ENCODE results near the gene CCS. TPM values are rescaled to one million over a fixed set of nuclear protein-coding genes. Genes with fewer than 3 reads are reported as not detected.
"Not testable (repeated sequence)": the region's sequence is repeated elsewhere in the genome, so short reads cannot be mapped to it uniquely, and the experiment has no call there.

The CCS gene
- 29.9 TPM for polyA plus RNA-seq (2013, experiment 1 of 2; ENCODE audit: insufficient read length)
- polyA plus RNA-seq (2013, experiment 2 of 2; ENCODE audit: insufficient read length), result 31.7 TPM

GRCh38 chr11:66592457-66593302, at the start of gene CCS, which contains the start of gene CCDC87:
Gene CCS, plus strand, starts transcription at chr11:66593185. Its CDS starts 77 bp downstream, at chr11:66593262.
Gene CCDC87, minus strand, starts transcription at chr11:66593063. Its CDS starts 48 bp downstream, at chr11:66593015.
- peak; percentile 92 for DNase-seq

GRCh38 chr11:66543263-66544107, 49.5 kb upstream of the CCS start:
- DNase-seq, result peak; percentile 40

GRCh38 chr11:66544952-66545351, 48.0 kb upstream of the CCS start:
- DNase-seq, result not testable (repeated sequence)

- peak; percentile 98 for DNase-seq
These were observed 47.2 kb upstream of the CCS start, which contains the start of gene ZDHHC24 for GRCh38 chr11:66545701-66546367. Gene ZDHHC24, minus strand, starts transcription at chr11:66546048. Its CDS starts 45 bp downstream, at chr11:66546003.

- peak; percentile 30 for DNase-seq
These were observed 46.5 kb upstream of the CCS start, which contains the start of gene ACTN3 for GRCh38 chr11:66546368-66546965. Gene ACTN3, plus strand, starts transcription at chr11:66546903. Its CDS starts 35 bp downstream, at chr11:66546938.

GRCh38 chr11:66546966-66547661, 45.9 kb upstream of the CCS start:
- DNase-seq, result no peak

- DNase-seq, result no peak
These were observed 45.3 kb upstream of the CCS start for GRCh38 chr11:66547662-66548009.

GRCh38 chr11:66548041-66548440, 44.9 kb upstream of the CCS start:
- no peak for DNase-seq

- DNase-seq, result no peak
These were observed 44.0 kb upstream of the CCS start for GRCh38 chr11:66548774-66549630.

- DNase-seq, result no peak
These were observed 43.3 kb upstream of the CCS start for GRCh38 chr11:66549696-66550095.

GRCh38 chr11:66550887-66551286, 42.1 kb upstream of the CCS start:
- DNase-seq, result no peak

GRCh38 chr11:66554602-66555001, 38.4 kb upstream of the CCS start:
- no peak for DNase-seq

- DNase-seq, result no peak
These were observed 37.6 kb upstream of the CCS start for GRCh38 chr11:66555416-66555815.

GRCh38 chr11:66556086-66556485, 36.9 kb upstream of the CCS start:
- DNase-seq, result no peak

GRCh38 chr11:66557733-66558326, 35.2 kb upstream of the CCS start:
- no peak for DNase-seq

- DNase-seq, result peak; percentile 13
These were observed 33.7 kb upstream of the CCS start for GRCh38 chr11:66559142-66559865.

GRCh38 chr11:66559866-66560676, 32.9 kb upstream of the CCS start:
- no peak for DNase-seq
